Measurements from ENCODE around the gene NONO. TPM values are rescaled to one million over a fixed set of nuclear protein-coding genes. Genes with fewer than 3 reads are reported as not detected.
"Not testable (repeated sequence)": the region's sequence is repeated elsewhere in the genome, so short reads cannot be mapped to it uniquely, and the experiment has no call there.

Gene NONO
- total and polyA plus RNA-seq, 9 donors, result 285 to 402 (median 373) TPM

- Histone ChIP-seq H3K4me1 (ENCODE audit: control insufficient read depth, insufficient read depth, low read length) (no peaks in the 10 kb centered on the region), H3K9me3 (replicated peaks; ENCODE audit: control insufficient read depth, low read depth, low read length) (no peaks in the 10 kb centered on the region), H3K4me3 (ENCODE audit: low read length) (peak overlapping the region; percentile 45), H3K27ac (ENCODE audit: low read length) (peak overlapping the region; percentile 94), H3K27me3 (ENCODE audit: control insufficient read depth, insufficient read depth, low read length) (no peaks in the 10 kb centered on the region), H3K36me3 (ENCODE audit: control insufficient read depth, insufficient read depth, low read length) (no peaks in the 10 kb centered on the region)
- 36% methylated on average over 8 of the region's 16 CpGs for WGBS (ENCODE audit: insufficient coverage)
- DNase-seq, result no peak
These were observed 677 bp upstream of the NONO start for GRCh38 chrX:71282514-71283402.

GRCh38 chrX:71285929-71286328 is 2.5 kb downstream of the NONO start:
- Histone ChIP-seq H3K36me3 (ENCODE audit: control insufficient read depth, insufficient read depth, low read length) (peaks cover 5% of the 10 kb centered on the region), H3K27ac (ENCODE audit: low read length) (no peak overlapping the region), H3K9me3 (replicated peaks; ENCODE audit: control insufficient read depth, low read depth, low read length) (no peaks in the 10 kb centered on the region), H3K4me1 (ENCODE audit: control insufficient read depth, insufficient read depth, low read length) (no peaks in the 10 kb centered on the region), H3K27me3 (ENCODE audit: control insufficient read depth, insufficient read depth, low read length) (no peaks in the 10 kb centered on the region), H3K4me3 (ENCODE audit: low read length) (no peak overlapping the region)
- DNase-seq, result no peak

GRCh38 chrX:71291381-71291780 is 7.9 kb downstream of the NONO start:
- Histone ChIP-seq H3K4me1 (ENCODE audit: control insufficient read depth, insufficient read depth, low read length) (no peaks in the 10 kb centered on the region), H3K4me3 (ENCODE audit: low read length) (no peak overlapping the region), H3K27ac (ENCODE audit: low read length) (no peak overlapping the region), H3K9me3 (replicated peaks; ENCODE audit: control insufficient read depth, low read depth, low read length) (no peaks in the 10 kb centered on the region), H3K36me3 (ENCODE audit: control insufficient read depth, insufficient read depth, low read length) (peaks cover 32% of the 10 kb centered on the region), H3K27me3 (ENCODE audit: control insufficient read depth, insufficient read depth, low read length) (no peaks in the 10 kb centered on the region)
- WGBS (ENCODE audit: insufficient coverage), result no CpG with 5 or more reads among the region's 6 CpGs
- DNase-seq, result no peak

GRCh38 chrX:71292669-71293365 is 9.4 kb downstream of the NONO start:
- peaks cover 42% of the 10 kb centered on the region for H3K36me3 ChIP-seq (ENCODE audit: control insufficient read depth, insufficient read depth, low read length)

GRCh38 chrX:71296806-71297205 is 13.4 kb downstream of the NONO start:
- Histone ChIP-seq H3K27ac (ENCODE audit: low read length) (no peak overlapping the region), H3K9me3 (replicated peaks; ENCODE audit: control insufficient read depth, low read depth, low read length) (no peaks in the 10 kb centered on the region), H3K36me3 (ENCODE audit: control insufficient read depth, insufficient read depth, low read length) (peaks cover 55% of the 10 kb centered on the region), H3K27me3 (ENCODE audit: control insufficient read depth, insufficient read depth, low read length) (no peaks in the 10 kb centered on the region), H3K4me3 (ENCODE audit: low read length) (no peak overlapping the region), H3K4me1 (ENCODE audit: control insufficient read depth, insufficient read depth, low read length) (no peaks in the 10 kb centered on the region)
- no peak for DNase-seq
- WGBS (ENCODE audit: insufficient coverage), result 91% methylated on average over 5 of the region's 6 CpGs

More at GRCh38 chrX:71292669-71293365, 9.4 kb downstream of the NONO start:
- Histone ChIP-seq H3K4me3 (ENCODE audit: low read length) (no peak overlapping the region), H3K27me3 (ENCODE audit: control insufficient read depth, insufficient read depth, low read length) (no peaks in the 10 kb centered on the region), H3K9me3 (replicated peaks; ENCODE audit: control insufficient read depth, low read depth, low read length) (no peaks in the 10 kb centered on the region), H3K27ac (ENCODE audit: low read length) (no peak overlapping the region), H3K4me1 (ENCODE audit: control insufficient read depth, insufficient read depth, low read length) (no peaks in the 10 kb centered on the region)
- 87% methylated on average over 2 of the region's 7 CpGs for WGBS (ENCODE audit: insufficient coverage)
- no peak for DNase-seq

- no peak overlapping the region for H3K27ac ChIP-seq (ENCODE audit: low read length)
These were observed 14.7 kb downstream of the NONO start for GRCh38 chrX:71298119-71298518.

GRCh38 chrX:71300064-71300463 is 16.6 kb downstream of the NONO start:
- not testable (repeated sequence) for H3K4me1 ChIP-seq (ENCODE audit: control insufficient read depth, insufficient read depth, low read length); H3K27ac ChIP-seq (ENCODE audit: low read length); H3K27me3 ChIP-seq (ENCODE audit: control insufficient read depth, insufficient read depth, low read length); H3K4me3 ChIP-seq (ENCODE audit: low read length); H3K9me3 ChIP-seq (replicated peaks; ENCODE audit: control insufficient read depth, low read depth, low read length); DNase-seq
- WGBS (ENCODE audit: insufficient coverage), result 82% methylated on average over 4 of the region's 7 CpGs
- H3K36me3 ChIP-seq (ENCODE audit: control insufficient read depth, insufficient read depth, low read length), result peaks cover 52% of the 10 kb centered on the region

More at GRCh38 chrX:71298119-71298518, 14.7 kb downstream of the NONO start:
- H3K4me1 ChIP-seq (ENCODE audit: control insufficient read depth, insufficient read depth, low read length), result no peaks in the 10 kb centered on the region
- no peaks in the 10 kb centered on the region for H3K9me3 ChIP-seq (replicated peaks; ENCODE audit: control insufficient read depth, low read depth, low read length)
- H3K4me3 ChIP-seq (ENCODE audit: low read length), result no peak overlapping the region
- no peak for DNase-seq
- H3K27me3 ChIP-seq (ENCODE audit: control insufficient read depth, insufficient read depth, low read length), result no peaks in the 10 kb centered on the region
- no CpG with 5 or more reads among the region's 3 CpGs for WGBS (ENCODE audit: insufficient coverage)
- H3K36me3 ChIP-seq (ENCODE audit: control insufficient read depth, insufficient read depth, low read length), result peaks cover 51% of the 10 kb centered on the region

GRCh38 chrX:71300495-71300894 is 17.1 kb downstream of the NONO start:
- H3K4me3 ChIP-seq (ENCODE audit: low read length); H3K4me1 ChIP-seq (ENCODE audit: control insufficient read depth, insufficient read depth, low read length); H3K27ac ChIP-seq (ENCODE audit: low read length); H3K27me3 ChIP-seq (ENCODE audit: control insufficient read depth, insufficient read depth, low read length); H3K9me3 ChIP-seq (replicated peaks; ENCODE audit: control insufficient read depth, low read depth, low read length); DNase-seq: not testable (repeated sequence)
- WGBS (ENCODE audit: insufficient coverage), result 83% methylated on average over 4 of the region's 7 CpGs
- peaks cover 52% of the 10 kb centered on the region for H3K36me3 ChIP-seq (ENCODE audit: control insufficient read depth, insufficient read depth, low read length)

GRCh38 chrX:71301195-71301924 is 17.9 kb downstream of the NONO start, which contains the start of gene ITGB1BP2:
Gene ITGB1BP2 (plus strand): TSS chrX:71301750. CDS start chrX:71301807, 57 bp downstream.
- Histone ChIP-seq H3K27me3 (ENCODE audit: control insufficient read depth, insufficient read depth, low read length) (no peaks in the 10 kb centered on the region), H3K9me3 (replicated peaks; ENCODE audit: control insufficient read depth, low read depth, low read length) (no peaks in the 10 kb centered on the region), H3K27ac (ENCODE audit: low read length) (peak within 1 kb of the TSS; percentile 77), H3K4me1 (ENCODE audit: control insufficient read depth, insufficient read depth, low read length) (no peaks in the 10 kb centered on the region), H3K4me3 (ENCODE audit: low read length) (peak within 1 kb of the TSS; percentile 40), H3K36me3 (ENCODE audit: control insufficient read depth, insufficient read depth, low read length) (peaks cover 47% of the 10 kb centered on the region)
- DNase-seq, result peak; percentile 77
- 83% methylated on average over 2 of the region's 10 CpGs for WGBS (ENCODE audit: insufficient coverage)
